ENCODE results near the gene CD300E. TPM values are rescaled to one million over a fixed set of nuclear protein-coding genes. Genes with fewer than 3 reads are reported as not detected.
A peak's percentile ranks its signal among the peaks of the same experiment; 100 is the strongest.

Gene CD300E
- total RNA-seq (0.42 TPM), polyA plus RNA-seq (2.1 TPM)

GRCh38 chr17:74623693-74624093, at the start of gene CD300E:
CD300E (minus strand) TSS chr17:74623738; CDS start chr17:74623621, 117 bp downstream.
- DNase-seq (ENCODE audit: extremely low spot score), result no peak
- H3K27ac ChIP-seq (ENCODE audit: low read depth), result no peak within 1 kb of the TSS

GRCh38 chr17:74671031-74671771, 47.7 kb upstream of the CD300E start:
- Histone ChIP-seq H3K4me1 (ENCODE audit: insufficient read depth) (no peaks in the 10 kb centered on the region), H3K4me3 (ENCODE audit: low read depth, low read length) (no peak overlapping the region), H3K36me3 (ENCODE audit: insufficient read depth) (no peaks in the 10 kb centered on the region), H3K27ac (ENCODE audit: low read depth) (no peak overlapping the region)
- peak; percentile 52 for DNase-seq (ENCODE audit: extremely low spot score)
- 8% methylated on average over 57 of the region's 57 CpGs for WGBS

More at GRCh38 chr17:74623693-74624093, at the start of gene CD300E:
- Histone ChIP-seq H3K36me3 (ENCODE audit: insufficient read depth) (no peaks in the 10 kb centered on the region), H3K4me3 (ENCODE audit: low read depth, low read length) (no peak within 1 kb of the TSS), H3K4me1 (ENCODE audit: insufficient read depth) (no peaks in the 10 kb centered on the region)
- WGBS, result 69% methylated on average over 5 of the region's 5 CpGs

- Histone ChIP-seq H3K4me1 (ENCODE audit: insufficient read depth) (no peaks in the 10 kb centered on the region), H3K27ac (ENCODE audit: low read depth) (no peak overlapping the region), H3K4me3 (ENCODE audit: low read depth, low read length) (no peak overlapping the region), H3K36me3 (ENCODE audit: insufficient read depth) (no peaks in the 10 kb centered on the region)
- WGBS, result 77% methylated on average over 6 of the region's 6 CpGs
- DNase-seq (ENCODE audit: extremely low spot score), result no peak
Measured at GRCh38 chr17:74670329-74670728, 46.8 kb upstream of the CD300E start.

- Histone ChIP-seq H3K36me3 (ENCODE audit: insufficient read depth) (no peaks in the 10 kb centered on the region), H3K4me1 (ENCODE audit: insufficient read depth) (no peaks in the 10 kb centered on the region), H3K27ac (ENCODE audit: low read depth) (no peak overlapping the region), H3K4me3 (ENCODE audit: low read depth, low read length) (no peak overlapping the region)
- 74% methylated on average over 3 of the region's 3 CpGs for WGBS
- DNase-seq (ENCODE audit: extremely low spot score), result no peak
Measured at GRCh38 chr17:74663561-74663960, 40.0 kb upstream of the CD300E start.

- no peak for DNase-seq (ENCODE audit: extremely low spot score)
- H3K36me3 ChIP-seq (ENCODE audit: insufficient read depth), result no peaks in the 10 kb centered on the region
- H3K27ac ChIP-seq (ENCODE audit: low read depth), result no peak overlapping the region
- no peaks in the 10 kb centered on the region for H3K4me1 ChIP-seq (ENCODE audit: insufficient read depth)
- WGBS, result 65% methylated on average over 4 of the region's 4 CpGs
- H3K4me3 ChIP-seq (ENCODE audit: low read depth, low read length), result no peak overlapping the region
Measured at GRCh38 chr17:74659889-74660288, 36.4 kb upstream of the CD300E start.

- Histone ChIP-seq H3K36me3 (ENCODE audit: insufficient read depth) (no peaks in the 10 kb centered on the region), H3K27ac (ENCODE audit: low read depth) (no peak overlapping the region), H3K4me3 (ENCODE audit: low read depth, low read length) (no peak overlapping the region), H3K4me1 (ENCODE audit: insufficient read depth) (no peaks in the 10 kb centered on the region)
- DNase-seq (ENCODE audit: extremely low spot score), result no peak
- 78% methylated on average over 6 of the region's 6 CpGs for WGBS
Measured at GRCh38 chr17:74658620-74659019, 35.1 kb upstream of the CD300E start.

GRCh38 chr17:74654742-74655141, 31.2 kb upstream of the CD300E start:
- WGBS, result 42% methylated on average over 5 of the region's 5 CpGs
- Histone ChIP-seq H3K36me3 (ENCODE audit: insufficient read depth) (no peaks in the 10 kb centered on the region), H3K4me3 (ENCODE audit: low read depth, low read length) (no peak overlapping the region), H3K27ac (ENCODE audit: low read depth) (no peak overlapping the region), H3K4me1 (ENCODE audit: insufficient read depth) (no peaks in the 10 kb centered on the region)
- DNase-seq (ENCODE audit: extremely low spot score), result no peak

GRCh38 chr17:74652020-74652419, 28.5 kb upstream of the CD300E start:
- no peak overlapping the region for H3K27ac ChIP-seq (ENCODE audit: low read depth)
- no peaks in the 10 kb centered on the region for H3K36me3 ChIP-seq (ENCODE audit: insufficient read depth)
- WGBS, result 83% methylated on average over 3 of the region's 3 CpGs
- DNase-seq (ENCODE audit: extremely low spot score), result no peak
- no peak overlapping the region for H3K4me3 ChIP-seq (ENCODE audit: low read depth, low read length)
- H3K4me1 ChIP-seq (ENCODE audit: insufficient read depth), result no peaks in the 10 kb centered on the region

- Histone ChIP-seq H3K27ac (ENCODE audit: low read depth) (no peak overlapping the region), H3K4me3 (ENCODE audit: low read depth, low read length) (no peak overlapping the region), H3K36me3 (ENCODE audit: insufficient read depth) (no peaks in the 10 kb centered on the region), H3K4me1 (ENCODE audit: insufficient read depth) (no peaks in the 10 kb centered on the region)
- no peak for DNase-seq (ENCODE audit: extremely low spot score)
- WGBS, result 29% methylated on average over 6 of the region's 6 CpGs
Measured at GRCh38 chr17:74649909-74650308, 26.4 kb upstream of the CD300E start.

- no peaks in the 10 kb centered on the region for H3K4me1 ChIP-seq (ENCODE audit: insufficient read depth)
- 36% methylated on average over 9 of the region's 9 CpGs for WGBS
- no peak overlapping the region for H3K4me3 ChIP-seq (ENCODE audit: low read depth, low read length)
- no peaks in the 10 kb centered on the region for H3K36me3 ChIP-seq (ENCODE audit: insufficient read depth)
- H3K27ac ChIP-seq (ENCODE audit: low read depth), result no peak overlapping the region
- DNase-seq (ENCODE audit: extremely low spot score), result no peak
Measured at GRCh38 chr17:74647871-74648672, 24.5 kb upstream of the CD300E start.

GRCh38 chr17:74646231-74646630, 22.7 kb upstream of the CD300E start:
- Histone ChIP-seq H3K4me3 (ENCODE audit: low read depth, low read length) (no peak overlapping the region), H3K4me1 (ENCODE audit: insufficient read depth) (no peaks in the 10 kb centered on the region), H3K27ac (ENCODE audit: low read depth) (no peak overlapping the region), H3K36me3 (ENCODE audit: insufficient read depth) (no peaks in the 10 kb centered on the region)
- WGBS, result 66% methylated on average over 3 of the region's 3 CpGs
- no peak for DNase-seq (ENCODE audit: extremely low spot score)

GRCh38 chr17:74645010-74645409, 21.5 kb upstream of the CD300E start:
- DNase-seq (ENCODE audit: extremely low spot score), result no peak
- WGBS, result 78% methylated on average over 2 of the region's 2 CpGs
- no peaks in the 10 kb centered on the region for H3K36me3 ChIP-seq (ENCODE audit: insufficient read depth)
- H3K4me3 ChIP-seq (ENCODE audit: low read depth, low read length), result no peak overlapping the region
- no peak overlapping the region for H3K27ac ChIP-seq (ENCODE audit: low read depth)
- H3K4me1 ChIP-seq (ENCODE audit: insufficient read depth), result no peaks in the 10 kb centered on the region

GRCh38 chr17:74644419-74644818, 20.9 kb upstream of the CD300E start:
- H3K4me3 ChIP-seq (ENCODE audit: low read depth, low read length), result no peak overlapping the region
- no peak overlapping the region for H3K27ac ChIP-seq (ENCODE audit: low read depth)
- H3K4me1 ChIP-seq (ENCODE audit: insufficient read depth), result no peaks in the 10 kb centered on the region
- WGBS, result 73% methylated on average over 2 of the region's 2 CpGs
- no peak for DNase-seq (ENCODE audit: extremely low spot score)
- H3K36me3 ChIP-seq (ENCODE audit: insufficient read depth), result no peaks in the 10 kb centered on the region

GRCh38 chr17:74643826-74644225, 20.3 kb upstream of the CD300E start:
- Histone ChIP-seq H3K4me1 (ENCODE audit: insufficient read depth) (no peaks in the 10 kb centered on the region), H3K27ac (ENCODE audit: low read depth) (no peak overlapping the region), H3K36me3 (ENCODE audit: insufficient read depth) (no peaks in the 10 kb centered on the region), H3K4me3 (ENCODE audit: low read depth, low read length) (no peak overlapping the region)
- no peak for DNase-seq (ENCODE audit: extremely low spot score)
